ENCODE measurements around the gene TPM1.

Gene TPM1

DNA sequence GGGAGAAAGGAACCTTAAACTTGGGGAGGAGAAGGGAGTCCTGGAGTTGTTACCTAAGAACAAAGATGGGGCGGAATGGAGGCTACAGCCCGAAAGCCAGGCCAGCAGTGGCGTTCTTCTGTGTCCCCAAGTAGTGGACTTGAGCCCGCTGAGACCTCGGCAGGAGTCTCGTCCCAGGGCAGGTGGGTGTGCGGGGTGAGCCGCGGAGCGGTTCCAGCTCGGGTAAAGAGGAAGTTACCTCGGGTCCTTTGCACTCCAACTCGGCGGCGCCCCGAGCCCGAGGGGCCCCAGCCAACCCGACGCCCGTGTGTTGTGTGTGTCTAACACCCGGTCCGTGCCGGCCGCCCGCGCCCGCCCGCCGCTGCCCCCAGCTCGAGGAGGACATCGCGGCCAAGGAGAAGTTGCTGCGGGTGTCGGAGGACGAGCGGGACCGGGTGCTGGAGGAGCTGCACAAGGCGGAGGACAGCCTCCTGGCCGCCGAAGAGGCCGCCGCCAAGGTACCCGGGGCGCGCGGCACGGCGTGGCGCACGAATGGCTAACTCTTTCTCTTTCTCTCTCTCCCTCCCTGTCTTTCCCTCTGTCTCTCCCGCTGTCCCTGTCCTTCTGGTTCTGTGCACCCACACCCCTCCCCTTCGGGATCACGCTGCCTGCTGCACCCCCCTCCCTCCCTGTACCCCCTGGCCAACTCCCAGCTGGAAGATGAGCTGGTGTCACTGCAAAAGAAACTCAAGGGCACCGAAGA is 959 bp downstream of the TPM1 start:
- no peak for DNase-seq

- DNase-seq = no peak
Measured at GRCh38 chr15:63044077-63044644, 1.6 kb downstream of the TPM1 start.

GRCh38 chr15:63044645-63045464 is 2.3 kb downstream of the TPM1 start:
- no peak for DNase-seq

GRCh38 chr15:63045465-63045840 is 2.9 kb downstream of the TPM1 start:
- no peak for DNase-seq

- DNase-seq = no peak
Measured at GRCh38 chr15:63045879-63046278, 3.3 kb downstream of the TPM1 start.

DNA sequence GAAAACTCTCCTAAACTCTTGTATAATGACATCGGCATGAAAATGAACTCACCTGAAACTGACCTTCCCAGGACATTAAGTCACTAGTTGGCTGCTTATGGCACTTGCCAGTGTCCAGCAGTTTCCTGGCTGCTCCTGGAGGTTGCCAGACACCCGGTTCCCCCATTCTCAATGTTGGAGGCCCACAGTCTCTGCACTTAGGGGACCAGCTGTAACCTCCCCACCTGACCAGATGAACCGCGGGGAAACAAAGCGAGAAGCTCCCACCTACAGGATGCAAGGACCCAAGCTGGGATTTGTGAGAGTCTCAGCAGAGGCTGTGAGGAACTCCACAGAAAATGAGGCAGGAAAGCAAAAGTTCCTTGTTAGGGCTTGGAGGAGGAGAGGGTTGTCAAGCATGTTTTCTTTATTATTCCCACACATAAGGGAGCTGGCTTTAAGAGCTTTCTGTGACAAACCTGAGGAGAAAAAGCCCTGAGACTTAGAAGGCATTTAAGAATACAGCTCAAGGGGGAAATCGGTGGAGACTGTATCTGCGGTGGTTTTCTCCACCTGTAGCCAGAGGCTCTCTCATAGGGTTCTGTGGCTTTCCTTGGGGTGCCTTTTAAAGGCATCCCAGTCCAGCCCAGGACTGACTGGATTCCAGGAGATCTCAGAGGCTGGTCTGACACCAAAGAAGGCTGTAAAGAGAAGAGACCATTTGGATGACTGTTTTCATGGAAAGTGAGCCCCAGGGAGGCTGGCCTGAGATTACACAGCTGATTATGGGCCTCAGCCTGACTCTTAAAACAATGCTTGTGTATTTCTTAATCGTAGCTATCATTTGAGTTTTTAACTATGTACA is 4.6 kb downstream of the TPM1 start:
- DNase-seq = no peak

DNA sequence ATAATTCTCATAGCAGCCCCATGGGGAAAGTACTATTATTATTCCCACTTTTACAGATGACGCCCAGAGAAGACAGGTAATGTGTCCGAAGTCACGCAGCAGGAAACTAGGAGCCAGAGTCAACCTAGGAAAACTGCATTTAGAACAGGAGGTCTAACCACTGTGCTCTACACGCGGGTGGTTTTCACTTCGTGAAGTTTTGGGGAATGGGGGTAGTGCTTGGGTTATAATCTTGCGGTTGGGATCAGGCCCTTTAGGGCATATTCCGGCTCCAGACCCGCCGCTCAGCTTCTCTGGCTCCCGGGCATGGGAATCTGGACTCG is 5.2 kb downstream of the TPM1 start:
- no peak for DNase-seq

GRCh38 chr15:63048115-63048775 is 5.7 kb downstream of the TPM1 start:
- peak; percentile 54 for DNase-seq

DNA sequence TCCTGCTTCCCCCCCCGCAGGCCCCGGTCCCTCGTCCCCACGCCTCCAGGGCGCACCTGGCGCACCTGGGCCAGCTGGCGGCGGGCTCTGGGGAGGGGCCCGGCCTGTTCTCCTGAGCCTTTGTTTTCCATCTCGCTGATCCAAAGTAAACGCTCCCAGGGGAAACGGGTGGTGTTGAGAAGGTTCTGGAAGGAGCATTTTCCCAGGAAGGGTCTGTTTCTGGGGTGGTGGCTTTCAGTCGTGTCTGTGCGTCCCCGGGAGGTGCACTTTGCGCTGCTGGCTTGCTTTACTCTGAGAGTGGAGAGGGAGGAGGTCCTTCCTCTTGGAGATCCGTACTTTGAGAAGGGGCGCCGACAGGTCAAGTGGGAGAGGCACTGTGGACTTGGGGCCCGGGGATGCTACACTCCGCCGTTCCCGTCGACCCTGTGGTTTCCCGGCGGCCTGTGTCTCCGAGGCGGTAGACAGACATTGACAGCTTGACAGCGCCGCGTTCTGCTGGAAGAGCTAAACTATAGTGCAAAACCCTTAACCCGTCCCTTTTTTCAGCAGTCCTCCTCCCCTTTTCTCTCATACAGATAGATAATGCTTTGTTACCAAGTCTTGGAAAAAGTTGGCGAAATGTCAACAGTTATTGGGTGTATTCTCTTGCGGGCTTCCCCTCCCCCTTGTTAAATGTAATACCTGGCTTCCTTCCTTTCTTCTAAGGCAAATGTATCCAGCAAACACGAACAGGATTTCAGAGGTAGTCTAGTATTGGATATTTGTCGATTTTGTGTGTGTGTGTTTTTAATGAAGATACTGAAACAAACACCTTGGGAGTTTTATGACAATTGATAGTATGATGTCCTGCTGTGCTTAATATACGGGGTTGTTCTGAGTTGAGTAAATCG is 6.5 kb downstream of the TPM1 start:
- no peak for DNase-seq

- no peak for DNase-seq
Measured at GRCh38 chr15:63049783-63050371, 7.3 kb downstream of the TPM1 start.

GRCh38 chr15:63050731-63051155 is 8.2 kb downstream of the TPM1 start:
- DNase-seq = no peak

DNA sequence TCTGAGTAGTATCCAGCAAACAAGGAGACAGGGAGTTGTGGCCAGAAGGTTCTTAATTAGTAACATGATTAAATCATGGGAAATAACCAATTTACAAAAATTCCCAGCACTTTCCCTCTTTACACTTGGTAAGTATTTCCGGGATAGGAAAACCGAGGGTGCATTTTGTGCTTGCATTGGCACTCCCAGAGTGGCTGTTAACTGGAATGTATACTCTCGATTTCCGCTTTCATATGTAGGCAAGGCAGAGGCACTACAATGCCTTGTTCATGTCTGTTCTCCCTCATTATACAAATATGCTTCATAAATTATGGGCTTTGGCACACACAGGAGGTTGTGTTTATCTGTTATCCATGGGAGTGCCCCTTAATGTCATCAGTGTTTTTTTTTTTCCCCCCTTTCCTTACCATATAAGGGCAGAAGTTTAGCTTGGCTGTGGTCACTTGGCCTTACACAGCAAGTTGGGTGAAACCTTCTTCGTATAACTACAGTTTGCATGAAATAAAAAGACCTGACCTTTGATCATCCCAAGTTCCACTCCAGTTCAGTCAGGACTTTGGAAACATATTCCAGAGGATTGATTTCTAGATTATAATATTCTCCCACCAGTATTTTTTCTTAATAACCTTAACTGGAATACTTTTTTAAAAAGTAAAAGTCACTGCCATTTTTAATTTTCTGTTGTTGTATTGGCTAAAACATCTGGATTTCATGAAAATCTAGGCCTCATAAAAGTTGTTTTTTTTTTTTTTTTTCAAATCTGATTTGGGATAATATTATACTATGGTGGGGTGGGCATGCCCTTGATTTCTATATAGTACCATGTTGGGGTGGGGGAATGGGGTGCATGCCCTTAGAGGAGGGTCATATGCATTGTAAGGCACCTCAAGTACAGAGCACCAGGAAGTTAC is 8.9 kb downstream of the TPM1 start:
- no peak for DNase-seq

- DNase-seq = no peak
Measured at GRCh38 chr15:63052077-63052841, 9.7 kb downstream of the TPM1 start.

DNA sequence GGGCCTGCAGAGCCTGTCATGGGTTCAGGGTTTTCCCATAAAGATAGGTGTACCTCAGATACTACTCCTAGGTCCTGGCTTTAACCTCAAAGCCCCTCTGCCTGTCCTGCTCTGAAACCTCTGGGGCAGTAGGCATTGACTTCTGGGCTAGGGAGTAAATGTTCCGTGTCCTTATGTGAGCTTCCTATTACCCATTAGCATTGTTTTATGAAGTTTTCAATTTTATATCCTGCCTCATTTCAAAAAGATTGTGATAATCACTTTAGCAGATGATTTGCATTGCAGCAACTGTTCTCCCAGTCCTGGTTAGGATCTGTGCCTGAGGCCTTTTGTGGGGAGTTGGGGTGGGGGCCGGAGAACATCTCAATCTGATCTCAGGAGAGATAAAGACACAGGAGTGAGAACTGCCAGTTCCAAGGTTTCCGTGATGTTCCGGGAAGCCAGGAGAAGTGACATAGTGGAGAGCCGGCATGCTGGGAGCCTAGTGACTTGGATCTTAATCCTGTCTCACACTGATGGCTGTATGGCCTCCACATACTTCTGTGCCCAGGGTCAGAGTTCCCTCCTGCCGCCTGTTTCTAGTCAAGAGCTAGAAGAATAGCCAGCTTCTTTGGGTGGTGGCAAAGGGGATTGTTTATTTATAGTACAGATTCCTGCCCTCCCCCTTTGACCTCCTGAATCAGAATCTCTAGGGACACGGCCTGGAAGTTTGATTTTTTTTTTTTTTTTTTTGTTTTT is 10.6 kb downstream of the TPM1 start:
- no peak for DNase-seq

- no peak for DNase-seq
Measured at GRCh38 chr15:63054281-63054683, 11.7 kb downstream of the TPM1 start.

DNA sequence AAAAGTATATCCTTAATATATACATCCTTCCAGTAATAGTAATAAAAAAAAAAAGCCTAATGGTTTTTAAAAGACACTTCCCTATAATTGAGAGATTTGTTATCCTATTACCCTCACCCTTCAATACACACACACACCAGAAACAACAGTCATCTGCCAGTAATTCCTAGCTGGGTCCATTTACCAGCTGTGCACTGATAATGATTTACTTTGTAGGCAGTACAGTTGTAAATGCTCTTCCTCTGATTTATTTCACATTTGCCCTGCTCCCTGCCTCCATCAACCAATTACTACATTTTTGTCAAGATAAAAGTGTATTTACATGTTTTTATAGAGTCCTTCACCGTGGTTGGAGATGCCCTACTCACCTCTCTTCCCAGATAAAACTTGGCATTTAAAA is 12.4 kb downstream of the TPM1 start:
- DNase-seq = no peak

DNA sequence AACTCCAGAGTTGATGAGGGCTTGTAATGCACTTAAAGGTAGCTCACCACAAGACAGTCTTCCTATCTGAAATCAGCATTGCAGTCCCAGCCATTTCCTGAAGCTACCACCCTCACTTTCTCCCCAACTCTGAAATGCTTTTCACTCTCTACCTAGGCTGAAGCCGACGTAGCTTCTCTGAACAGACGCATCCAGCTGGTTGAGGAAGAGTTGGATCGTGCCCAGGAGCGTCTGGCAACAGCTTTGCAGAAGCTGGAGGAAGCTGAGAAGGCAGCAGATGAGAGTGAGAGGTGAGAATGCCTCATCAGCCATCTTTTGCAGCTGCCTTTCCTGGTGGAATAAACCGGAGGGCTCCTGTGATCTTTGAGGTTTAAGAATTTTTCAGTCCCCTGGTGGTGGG is 14.3 kb downstream of the TPM1 start:
- DNase-seq = no peak

Measured in cortex of kidney (tissue), 1 donor.